Measurements from ENCODE around the gene TSPAN4.

TSPAN4 gene

DNA sequence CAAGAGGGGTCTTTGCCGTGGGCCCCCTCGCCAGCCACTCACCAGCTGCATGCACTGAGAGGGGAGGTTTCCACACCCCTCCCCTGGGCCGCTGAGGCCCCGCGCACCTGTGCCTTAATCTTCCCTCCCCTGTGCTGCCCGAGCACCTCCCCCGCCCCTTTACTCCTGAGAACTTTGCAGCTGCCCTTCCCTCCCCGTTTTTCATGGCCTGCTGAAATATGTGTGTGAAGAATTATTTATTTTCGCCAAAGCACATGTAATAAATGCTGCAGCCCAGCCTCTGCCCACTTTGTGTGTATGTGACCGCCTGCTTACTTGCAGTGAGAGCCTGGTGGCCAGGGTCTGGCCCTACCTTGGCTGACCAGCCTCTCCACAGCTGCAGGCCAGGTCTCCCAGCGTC, 17.7 kb upstream of the TSPAN4 start:
- peak; percentile 21 for DNase-seq

DNA sequence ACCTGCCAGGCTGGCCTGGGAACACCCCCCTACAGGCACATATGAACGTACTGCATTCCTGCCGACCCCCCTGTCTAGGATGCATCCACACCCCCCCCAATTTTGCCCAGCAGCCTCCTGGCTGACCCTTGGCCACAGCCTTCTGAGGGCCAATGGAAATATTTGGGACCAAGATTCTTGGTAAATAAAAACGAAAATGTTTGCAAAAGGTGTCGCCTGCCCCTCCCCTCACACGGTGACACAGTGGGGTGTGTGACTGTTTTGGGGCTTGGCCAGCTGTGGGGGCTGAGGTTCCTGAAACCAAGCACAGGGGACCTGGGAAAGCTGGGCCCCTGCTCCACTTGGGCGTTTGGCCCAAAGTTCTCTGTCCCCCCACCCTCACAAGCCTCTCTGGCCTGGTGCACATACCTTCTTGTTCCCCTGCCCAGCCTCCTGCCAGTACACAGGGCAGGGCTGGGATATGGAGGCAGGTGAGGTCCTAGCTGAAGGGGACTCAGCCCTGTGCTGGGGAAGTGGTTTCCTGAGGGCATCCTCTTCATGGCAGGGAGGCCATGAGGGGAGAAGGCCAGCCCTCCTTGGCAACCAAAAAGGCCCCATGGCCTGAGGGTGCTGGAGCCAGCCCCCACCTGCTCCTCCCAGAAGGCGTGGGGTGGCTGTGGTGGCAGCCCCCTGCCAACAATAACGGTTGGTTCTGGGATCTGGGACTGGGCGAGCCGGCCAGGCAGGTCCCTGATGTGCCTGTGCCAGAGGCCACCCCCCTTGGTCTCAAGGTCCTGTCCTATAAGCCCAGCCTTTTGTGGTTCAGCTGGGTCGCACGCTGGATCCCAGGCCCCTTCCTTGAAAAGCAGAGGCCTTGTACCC, 17.1 kb upstream of the TSPAN4 start:
- DNase-seq: no peak

GRCh38 chr11:826227-826621, 16.4 kb upstream of the TSPAN4 start:
- no peak for DNase-seq

DNA sequence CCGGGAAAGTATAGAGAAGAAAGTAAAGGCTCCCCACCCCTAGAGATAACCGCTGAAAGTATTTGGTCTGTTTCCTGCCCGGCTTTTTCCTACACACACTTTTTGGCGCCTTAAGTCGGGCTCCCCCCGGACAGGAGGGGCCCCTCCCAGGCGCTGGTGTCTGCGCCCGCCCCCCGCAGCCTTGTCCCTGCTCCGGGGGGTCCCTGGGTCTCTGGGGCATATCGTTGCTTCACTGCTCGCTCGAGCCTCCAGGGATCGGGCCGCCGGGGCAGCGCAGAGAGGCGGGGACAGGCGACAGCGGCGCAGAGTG, 15.9 kb upstream of the TSPAN4 start:
- DNase-seq: no peak

- DNase-seq: peak; percentile 25
These were observed 15.3 kb upstream of the TSPAN4 start for GRCh38 chr11:827146-827896.

GRCh38 chr11:827897-828192, 14.8 kb upstream of the TSPAN4 start, which contains the start of gene CRACR2B:
TSS of gene CRACR2B (plus strand) at chr11:827919. CDS start at chr11:828608, 689 bp downstream.
- no peak for DNase-seq

DNA sequence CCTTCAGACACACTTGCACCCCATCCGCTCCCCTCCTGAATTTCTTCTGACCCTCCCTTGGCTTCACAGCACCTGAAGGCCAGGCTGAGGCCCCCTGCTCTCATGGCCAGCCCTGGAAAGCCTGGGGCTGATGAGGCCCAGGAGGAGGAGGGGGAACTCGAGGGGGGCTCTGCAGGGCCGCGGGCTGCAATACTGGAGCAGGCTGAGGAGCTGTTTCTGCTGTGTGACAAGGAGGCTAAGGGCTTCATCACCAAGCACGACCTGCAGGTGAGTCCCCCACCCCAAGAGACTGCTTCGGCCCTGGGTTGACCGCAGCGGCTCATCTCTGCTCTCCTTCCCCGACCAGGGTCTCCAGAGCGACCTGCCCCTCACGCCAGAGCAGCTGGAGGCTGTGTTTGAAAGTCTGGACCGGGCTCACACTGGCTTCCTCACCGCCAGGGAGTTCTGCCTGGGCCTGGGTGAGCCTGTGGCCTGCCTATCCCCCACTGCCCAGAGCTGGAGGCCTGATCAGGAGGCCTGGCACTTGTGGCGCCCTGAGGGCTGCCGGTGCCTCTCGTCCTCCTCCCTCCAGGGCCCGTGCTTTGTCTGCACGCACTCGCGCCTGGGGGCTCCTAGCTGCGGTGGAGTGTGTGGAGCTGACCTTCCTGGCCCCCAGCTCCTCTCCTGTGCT, 14.0 kb upstream of the TSPAN4 start:
- DNase-seq: no peak

DNA sequence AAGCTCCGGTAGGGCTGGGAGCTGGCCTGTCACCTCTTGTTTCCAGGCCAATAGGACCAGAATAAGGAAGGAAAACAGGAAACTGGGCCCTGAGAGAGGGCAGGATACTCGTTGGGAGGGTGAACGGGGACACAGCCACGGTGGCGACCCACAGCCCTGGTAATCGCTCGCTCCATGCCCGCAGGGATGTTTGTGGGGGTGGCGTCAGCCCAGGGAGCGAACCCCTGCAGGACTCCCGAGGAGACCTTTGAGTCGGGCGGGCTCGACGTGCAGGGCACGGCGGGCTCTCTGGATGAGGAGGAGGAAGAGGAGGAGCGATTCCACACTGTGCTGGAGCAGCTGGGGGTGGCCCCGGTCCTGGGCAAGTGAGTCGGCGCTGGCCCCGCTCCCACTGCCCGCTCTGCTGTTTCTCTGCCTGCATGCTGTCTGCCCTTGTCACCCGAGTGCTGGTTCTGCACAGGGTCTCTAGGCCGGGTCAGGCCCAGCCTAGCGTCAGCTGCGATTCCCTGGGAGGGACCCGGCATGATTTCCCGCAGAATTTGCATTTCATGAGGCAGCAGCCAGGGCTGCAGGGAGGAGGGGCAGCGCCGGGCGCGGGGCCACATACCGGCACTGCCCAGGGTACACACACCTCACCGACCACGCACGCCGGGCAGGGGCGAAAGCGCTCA, 13.3 kb upstream of the TSPAN4 start:
- DNase-seq: no peak

GRCh38 chr11:829847-830294, 12.8 kb upstream of the TSPAN4 start:
- DNase-seq: no peak

DNA sequence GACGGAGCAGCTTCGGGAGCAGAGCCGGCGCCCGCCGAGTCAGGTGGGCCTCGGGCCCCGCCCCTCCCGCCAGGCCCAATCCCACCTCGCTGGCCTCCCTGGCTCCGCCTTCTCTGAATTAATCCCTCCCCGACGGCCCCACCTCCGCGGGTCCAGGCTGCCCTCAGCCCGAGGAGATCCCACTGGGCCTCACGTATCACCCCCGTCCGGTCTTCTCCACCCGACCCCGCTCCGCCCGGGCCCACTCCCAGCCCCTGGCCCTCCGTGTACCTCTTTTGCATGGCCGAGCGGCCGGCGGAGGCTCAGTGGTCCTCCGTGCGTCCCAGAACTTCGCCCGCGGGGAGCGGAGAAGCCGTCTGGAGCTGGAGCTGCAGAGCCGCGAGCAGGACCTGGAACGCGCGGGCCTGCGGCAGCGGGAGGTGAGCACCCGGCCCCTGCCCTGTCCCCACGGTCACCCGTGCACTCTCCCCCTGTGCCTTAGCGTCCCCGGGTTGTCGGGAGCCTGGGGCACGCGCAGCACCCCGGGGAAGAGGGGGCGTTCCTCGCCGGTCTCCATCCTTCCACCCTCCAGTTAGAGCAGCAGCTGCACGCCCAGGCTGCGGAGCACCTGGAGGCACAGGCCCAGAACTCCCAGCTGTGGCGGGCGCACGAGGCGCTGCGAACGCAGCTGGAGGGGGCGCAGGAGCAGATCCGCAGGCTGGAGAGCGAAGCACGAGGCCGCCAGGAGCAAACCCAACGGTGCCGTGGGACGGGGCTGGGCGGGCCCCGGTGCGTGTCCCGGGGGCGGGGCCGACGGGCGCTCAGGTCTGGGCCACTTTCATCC, 12.1 kb upstream of the TSPAN4 start:
- DNase-seq: peak; percentile 62

- DNase-seq: no peak
These were observed 11.4 kb upstream of the TSPAN4 start for GRCh38 chr11:831118-831864.

GRCh38 chr11:831961-832528, 10.6 kb upstream of the TSPAN4 start:
- no peak for DNase-seq

DNA sequence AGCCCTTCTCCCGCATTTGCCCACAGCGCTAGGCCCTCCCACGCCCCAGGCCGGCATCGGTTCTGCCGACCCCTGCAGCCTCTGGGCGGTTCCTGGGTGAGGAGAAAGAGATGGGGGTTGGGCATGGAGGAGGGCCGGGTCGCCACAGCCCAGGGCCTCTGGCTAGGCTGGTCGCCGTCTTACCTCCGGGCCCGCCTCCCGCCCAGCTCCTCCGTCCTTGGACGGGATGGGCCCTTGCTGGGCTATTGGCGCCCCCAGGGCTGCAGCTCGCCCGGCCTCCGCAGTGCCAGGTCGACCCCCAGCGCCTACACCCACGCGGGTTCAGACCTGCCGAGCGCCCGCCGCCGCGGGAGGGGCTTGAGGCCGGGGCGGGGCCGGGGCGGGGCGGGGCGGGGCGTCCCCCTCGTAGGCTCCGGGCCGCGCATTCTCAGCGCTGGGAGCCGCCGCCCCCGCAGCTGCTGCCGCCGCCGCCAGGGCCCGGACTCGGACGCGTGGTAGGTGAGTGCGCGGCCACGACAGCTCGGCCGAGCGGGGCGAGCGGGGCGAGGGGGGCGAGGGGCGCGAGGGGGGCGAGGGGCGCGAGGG, 10.0 kb upstream of the TSPAN4 start, which contains the start of gene CD151:
Gene CD151, plus strand, starts transcription at position 424 of the 585 bp plus-strand sequence. CDS start 3,118 bp downstream, outside the sequence.
- no peak for DNase-seq

GRCh38 chr11:833114-833791, 9.4 kb upstream of the TSPAN4 start:
- DNase-seq: no peak

DNA sequence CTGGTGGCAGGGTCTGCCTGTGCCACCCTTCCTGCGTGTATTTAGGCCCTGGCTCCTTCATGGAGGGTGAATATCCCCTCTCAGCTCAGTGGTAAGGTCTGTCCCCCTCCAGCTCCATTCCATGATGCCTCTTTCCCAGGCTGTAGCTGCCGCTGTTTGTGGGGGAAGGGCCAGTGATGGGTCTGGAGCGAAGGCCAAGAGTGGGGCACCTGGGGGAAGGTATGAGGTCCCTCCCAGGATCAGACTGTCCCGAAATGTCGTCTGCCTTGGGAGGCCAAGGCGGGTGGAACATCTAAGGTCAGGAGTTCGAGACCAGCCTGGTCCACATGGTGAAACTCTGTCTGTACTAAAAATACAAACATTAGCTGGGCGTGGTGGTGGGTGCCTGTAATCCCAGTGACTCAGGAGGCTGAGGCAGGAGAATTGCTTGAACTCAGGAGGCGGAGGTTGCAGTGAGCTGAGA, 8.8 kb upstream of the TSPAN4 start:
- DNase-seq: no peak

DNA sequence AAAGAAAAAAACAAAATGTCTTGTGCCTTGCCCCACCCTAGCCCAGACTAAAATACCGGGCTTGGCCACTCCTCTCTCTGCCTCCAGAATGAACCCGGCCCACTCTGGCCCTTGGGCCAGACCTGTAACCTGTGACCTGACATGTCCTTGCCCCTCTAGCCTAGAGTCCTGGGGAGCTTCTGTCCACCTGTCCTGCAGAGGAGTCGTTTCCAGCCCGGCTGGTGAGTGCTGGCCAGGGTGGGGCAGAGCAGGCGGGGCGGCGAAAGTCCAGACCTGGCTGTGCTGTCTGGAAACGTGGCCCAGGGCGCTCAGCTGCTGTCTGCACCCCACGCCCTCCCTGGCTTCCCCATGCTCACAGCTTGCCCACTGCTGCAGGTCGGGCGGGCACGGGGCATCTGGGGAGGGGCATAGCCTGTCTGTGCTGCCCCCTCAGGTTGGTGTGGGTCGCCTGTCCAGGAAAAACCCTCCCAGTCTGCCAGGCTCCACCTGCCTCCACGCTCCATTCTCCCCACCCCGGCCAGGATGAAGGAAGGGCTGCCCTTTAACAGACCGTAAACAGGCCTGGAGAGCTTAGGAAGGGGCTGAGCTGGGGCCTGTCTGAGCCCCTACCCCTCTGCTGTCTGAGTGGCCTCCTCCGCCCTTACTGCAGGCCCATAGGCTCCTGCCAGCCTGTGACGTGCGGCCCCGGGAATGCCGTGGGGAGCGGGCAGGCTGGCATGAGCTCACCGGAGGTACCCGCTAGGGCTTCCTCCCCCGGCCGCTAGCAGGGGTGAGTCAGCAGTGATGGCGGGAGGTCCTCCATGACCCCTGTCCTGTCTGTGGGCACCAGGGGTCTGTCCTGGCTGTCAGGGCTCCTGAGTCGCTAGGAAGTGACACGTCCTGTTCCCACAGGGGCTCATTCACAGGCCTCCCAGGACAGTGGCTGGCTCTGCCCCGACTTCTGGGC, 8.0 kb upstream of the TSPAN4 start:
- no peak for DNase-seq

DNA sequence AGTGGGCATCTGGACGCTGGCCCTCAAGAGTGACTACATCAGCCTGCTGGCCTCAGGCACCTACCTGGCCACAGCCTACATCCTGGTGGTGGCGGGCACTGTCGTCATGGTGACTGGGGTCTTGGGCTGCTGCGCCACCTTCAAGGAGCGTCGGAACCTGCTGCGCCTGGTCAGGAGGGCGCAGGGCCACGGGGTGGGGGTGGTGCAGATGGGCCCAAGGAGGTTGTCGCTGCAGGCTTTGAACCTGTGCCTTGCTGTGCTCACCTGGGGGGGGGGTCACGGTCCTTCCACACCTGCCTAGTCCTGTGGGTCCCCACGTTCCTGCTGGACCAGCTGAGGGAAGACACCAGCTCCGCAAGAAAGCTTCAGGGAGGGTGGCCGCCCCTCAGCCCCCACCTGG, 6.4 kb upstream of the TSPAN4 start:
- DNase-seq: no peak

- DNase-seq: no peak
These were observed 6.0 kb upstream of the TSPAN4 start for GRCh38 chr11:836700-837099.
